Adrenal gland (tissue), 12 donors: Measurements from ENCODE around the gene HOXD4. TPM values are rescaled to one million over a fixed set of nuclear protein-coding genes. Genes with fewer than 3 reads are reported as not detected.
A peak's percentile ranks its signal among the peaks of the same experiment; 100 is the strongest.

ENCODE experiments used
- DNase-seq, 7 donors: peaks; one replicate each; pipeline ENCODE4 v3.0.0-alpha.2; 2019 to 2020
- H3K27ac ChIP-seq, 5 donors: fragments of 200-600 bp; sonication (generic) in 4 of 5; 1 replicate in 3 of 5; 2 replicates in 2 of 5; pipeline versions ENCODE4 v1.5.1 to v1.8.0; 2016 to 2020; ENCODE audit warnings: mild to moderate bottlenecking in 1 of 5
- H3K27me3 ChIP-seq: fragments of 200-600 bp; 2 replicates; pipeline ENCODE4 v1.8.0; 2021
- H3K36me3 ChIP-seq, 2 donors: fragments of 200-600 bp; replicated peaks in 1 of 2; 1 replicate in 1 of 2; 2 replicates in 1 of 2; pipeline versions ENCODE4 v1.5.1 to v1.8.0; 2018 to 2022
- H3K4me1 ChIP-seq, 2 donors: fragments of 200-600 bp; replicated peaks in 1 of 2; 1 replicate in 1 of 2; 2 replicates in 1 of 2; pipeline versions ENCODE4 v1.5.1 to v1.8.0; 2018 to 2021
- H3K4me3 ChIP-seq, 4 donors: fragments of 200-600 bp; sonication (generic) in 3 of 4; one replicate each; pipeline ENCODE4 v1.5.1; 2016 to 2018
- H3K9me3 ChIP-seq, 3 donors: fragments of 200-600 bp; sonication (generic) in 1 of 3; replicated peaks in 1 of 3; 1 replicate in 2 of 3; 2 replicates in 1 of 3; pipeline versions ENCODE4 v1.5.1 to v1.8.0; 2016 to 2021
- CTCF ChIP-seq, 6 experiments: fragments of 450-650 bp in 4 of 6; fragments of 200-600 bp in 2 of 6; sonication (generic) in 1 of 6; IDR thresholded peaks; 1 replicate in 5 of 6; 2 replicates in 1 of 6; pipeline versions ENCODE4 v1.5.1 to v1.8.0; 2016 to 2021; ENCODE audit warnings: antibody characterized with exemption in 6 of 6, mild to moderate bottlenecking in 2 of 6, moderate library complexity in 1 of 6
- POLR2A ChIP-seq, 2 donors: fragments of 450-650 bp; IDR thresholded peaks; one replicate each; pipeline ENCODE4 v1.6.1; 2017; ENCODE audit warnings: antibody characterized with exemption in 2 of 2, mild to moderate bottlenecking in 2 of 2, moderate library complexity in 1 of 2
- WGBS, 4 donors: extraction: QIAGEN DNeasy Blood & Tissue Kit in 2 of 4; methylation state at CpG; one replicate each; pipeline versions ENCODE4 v1.1.5 to v1.1.7; 2013 to 2017; 5-methylcytosine and 5-hydroxymethylcytosine counted together
- intact Hi-C, 2 donors: fragments of 100-400 bp; cut with DNase I; formaldehyde crosslinking; loops; one replicate each; pipeline versions ENCODE4 v1.14.1 to v1.15.0; 2022 to 2023
- polyA plus RNA-seq, 3 donors: library from polyadenylated mRNA; stranded (reverse); fragments of 200-250 nt in 2 of 3; fragments of 350-450 nt in 1 of 3; fragmentation: Illumina TruSeq in 1 of 3; extraction: RNeasy Lipid Tissue Mini Kit (QIAGEN cat#74804) in 1 of 3; gene quantifications; one replicate each; pipeline ENCODE4 v1.2.3, GENCODE V29; 2013 to 2014
- total RNA-seq, 9 donors: library from RNA; depleted of rRNA in 4 of 9; stranded (reverse); fragments of >200 nt in 4 of 9; fragments of 120-200 nt in 1 of 9; fragmentation: NEBNext Ultra II Directional in 1 of 9; extraction: Animal tissue kit (Norgen Biotek cat#: 25700) in 1 of 9; gene quantifications; one replicate each; pipeline versions ENCODE4 v1.1.0 to v1.2.4, GENCODE V29; 2013 to 2023
- donor health status: healthy with polysubstance abuse.
- donor health status: Bipolar disorder and iron deficiency.
- donor health status: DM: yes; HTN: yes; CAD: no.
- donor health status: DM: no; HTN: no; CAD: no.
- donor health status: DM: no; HTN: no; CAD: no.
- donor health status: DM: yes; HTN: yes; CAD: no.

The HOXD4 gene
- total and polyA plus RNA-seq, 12 donors: 1.9 to 38.5 (median 9.3) TPM

DNA sequence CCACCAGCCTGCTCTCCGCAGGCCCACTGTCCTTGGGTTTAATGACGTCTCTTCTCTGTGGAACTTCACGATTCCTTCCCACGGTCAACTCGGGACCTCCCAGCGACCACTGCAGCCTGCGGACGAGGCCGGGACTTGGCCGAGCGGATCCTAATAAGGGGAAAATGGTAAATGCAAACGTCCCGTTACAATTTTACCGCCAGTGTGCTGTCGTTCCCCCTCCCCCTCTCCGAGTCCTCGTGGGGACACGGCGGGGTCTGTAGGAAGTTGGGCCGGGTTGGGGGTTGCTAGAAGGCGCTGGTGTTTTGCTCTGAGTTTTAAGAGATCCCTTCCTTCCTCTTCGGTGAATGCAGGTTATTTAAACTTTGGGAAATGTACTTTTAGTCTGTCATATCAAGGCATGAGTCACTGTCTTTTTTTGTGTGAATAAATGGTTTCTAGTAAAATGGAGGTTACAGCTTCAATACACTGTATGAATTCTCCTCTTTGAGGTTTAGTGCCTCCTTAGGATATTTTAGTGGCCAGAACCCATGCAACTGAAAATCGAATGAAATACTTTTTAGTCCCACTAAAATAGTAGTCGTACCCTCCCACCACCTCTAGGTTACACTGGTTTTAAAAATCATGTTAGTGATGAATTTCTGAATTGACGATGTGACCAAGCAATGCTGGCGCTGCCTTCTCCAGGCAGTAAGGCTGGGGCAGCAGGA, 42.0 kb upstream of the HOXD4 start:
- 28 to 29% (median 29%) methylated on average over 23 to 26 of the region's 26 CpGs for WGBS, 4 donors
- H3K4me3 ChIP-seq: no peak overlapping the region
- TF ChIP-seq CTCF (IDR thresholded peaks at IDR 0.05): no peak
- no peak for TF ChIP-seq POLR2A (IDR thresholded peaks at IDR 0.05)
- intact Hi-C loops: no loop called here
- no peaks in the 10 kb centered on the region for H3K36me3 ChIP-seq
- no peak overlapping the region for H3K27ac ChIP-seq
- H3K4me1 ChIP-seq: peaks cover 1 to 13% of the 10 kb centered on the region in 2 donors
- no peaks in the 10 kb centered on the region for H3K9me3 ChIP-seq
- H3K27me3 ChIP-seq: peaks cover 96% of the 10 kb centered on the region
- no peak for DNase-seq

GRCh38 chr2:176109946-176110345, 41.4 kb upstream of the HOXD4 start:
- Histone ChIP-seq H3K27ac (no peak overlapping the region), H3K36me3 (no peaks in the 10 kb centered on the region), H3K4me3 (no peak overlapping the region), H3K9me3 (no peaks in the 10 kb centered on the region), H3K27me3 (peaks cover 96% of the 10 kb centered on the region), H3K4me1 (peaks cover 0 to 10% of the 10 kb centered on the region in 2 donors)
- WGBS, 4 donors: 44 to 55% (median 48%) methylated on average over 4 of the region's 4 CpGs
- intact Hi-C loops: no loop called here
- DNase-seq: no peak
- TF ChIP-seq POLR2A (IDR thresholded peaks at IDR 0.05): no peak
- no peak for TF ChIP-seq CTCF (IDR thresholded peaks at IDR 0.05)

GRCh38 chr2:176110415-176111308, 40.7 kb upstream of the HOXD4 start:
- no peak overlapping the region for H3K27ac ChIP-seq
- no peak overlapping the region for H3K4me3 ChIP-seq
- TF ChIP-seq CTCF (IDR thresholded peaks at IDR 0.05) (no peak), POLR2A (IDR thresholded peaks at IDR 0.05) (no peak)
- H3K27me3 ChIP-seq: peaks cover 96% of the 10 kb centered on the region
- no peak for DNase-seq
- 32 to 34% (median 33%) methylated on average over 7 of the region's 7 CpGs for WGBS, 4 donors
- peaks cover 0 to 10% of the 10 kb centered on the region in 2 donors for H3K4me1 ChIP-seq
- no peaks in the 10 kb centered on the region for H3K9me3 ChIP-seq
- intact Hi-C loops: no loop called here
- no peaks in the 10 kb centered on the region for H3K36me3 ChIP-seq

GRCh38 chr2:176111309-176111663, 40.1 kb upstream of the HOXD4 start:
- H3K36me3 ChIP-seq: no peaks in the 10 kb centered on the region
- TF ChIP-seq POLR2A (IDR thresholded peaks at IDR 0.05): no peak
- peak; percentile 28 to 58 (median 48) for TF ChIP-seq CTCF (IDR thresholded peaks at IDR 0.05)
- H3K27me3 ChIP-seq: peaks cover 98% of the 10 kb centered on the region
- intact Hi-C loops: no loop called here
- H3K9me3 ChIP-seq: no peaks in the 10 kb centered on the region
- H3K27ac ChIP-seq: no peak overlapping the region
- H3K4me3 ChIP-seq: no peak overlapping the region
- peaks cover 0 to 10% of the 10 kb centered on the region in 2 donors for H3K4me1 ChIP-seq
- WGBS, 4 donors: 8 to 13% (median 8%) methylated on average over 16 of the region's 16 CpGs
- peak in 5 of 7 donors; percentile 46 to 66 (median 64) for DNase-seq
